Erythroblast (primary cell): ENCODE data around the gene ELMOD3.

Experiments
- DNase-seq, 2 experiments: peaks; one replicate each; lab custom pipeline; 2025; lab: John Stamatoyannopoulos, UW
- GATA1 ChIP-seq: IDR thresholded peaks from 2 replicates; pipeline ENCODE4 v1.6.1; 2011; ENCODE audit warnings: low read depth, mild to moderate bottlenecking, control low read depth, low read length, moderate library complexity
- POLR2A ChIP-seq: IDR thresholded peaks from 2 replicates; pipeline ENCODE4 v1.6.1; 2011; ENCODE audit warnings: mild to moderate bottlenecking, low read length

The ELMOD3 gene

DNA sequence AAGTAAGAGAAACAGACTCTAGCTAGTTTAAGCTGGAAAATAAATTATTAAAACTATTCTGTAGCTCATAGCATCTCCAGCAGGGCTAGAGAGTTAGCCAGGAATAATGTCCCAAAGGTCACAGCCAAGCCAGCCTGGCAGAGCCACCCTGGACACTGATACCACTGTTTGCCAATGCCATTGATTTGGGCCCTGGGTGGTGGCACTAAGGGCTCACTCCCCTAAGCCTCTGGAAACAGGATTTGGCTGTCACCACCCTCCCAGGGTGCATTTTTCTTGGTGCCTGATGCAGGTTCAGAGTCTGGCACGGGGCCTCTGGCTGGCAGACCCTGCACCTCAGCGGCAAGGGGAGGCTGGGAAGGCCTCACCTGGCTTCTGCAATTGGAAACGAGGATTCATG lies 71.0 kb downstream of the ELMOD3 start:
- TF ChIP-seq GATA1, result no peak
- TF ChIP-seq POLR2A, result no peak
- DNase-seq, result no peak

- no peak for TF ChIP-seq POLR2A
- TF ChIP-seq GATA1, result no peak
- DNase-seq, result no peak
These were observed 72.8 kb downstream of the ELMOD3 start for GRCh38 chr2:85427300-85427835.

DNA sequence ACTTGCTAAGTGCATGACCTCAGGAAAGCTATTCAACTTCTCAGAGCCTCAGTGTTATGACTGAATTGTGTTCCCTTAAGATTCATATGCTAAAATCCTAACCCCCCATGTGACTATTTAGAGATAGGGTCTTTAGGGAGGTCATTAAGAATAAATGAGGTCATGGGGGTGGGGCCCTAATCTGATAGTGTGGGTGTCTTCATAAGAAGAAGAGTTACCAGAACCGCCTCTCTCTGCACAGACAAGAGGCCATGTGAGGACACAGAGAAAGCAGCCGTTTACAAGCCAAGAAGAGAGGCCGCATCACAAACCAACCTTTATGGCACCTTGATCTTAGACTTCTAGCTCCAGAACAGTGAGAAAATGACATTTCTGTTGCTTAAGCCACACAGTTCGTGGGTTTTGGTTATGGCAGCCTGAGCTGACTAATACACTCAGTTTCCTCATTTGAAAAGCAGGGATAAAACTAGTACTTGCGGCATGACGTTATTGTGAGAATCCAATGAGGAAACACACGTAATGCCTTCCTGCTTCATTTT lies 73.8 kb downstream of the ELMOD3 start:
- TF ChIP-seq GATA1 (no peak), POLR2A (peak; percentile 56)
- DNase-seq, result peak; percentile 85 to 87

DNA sequence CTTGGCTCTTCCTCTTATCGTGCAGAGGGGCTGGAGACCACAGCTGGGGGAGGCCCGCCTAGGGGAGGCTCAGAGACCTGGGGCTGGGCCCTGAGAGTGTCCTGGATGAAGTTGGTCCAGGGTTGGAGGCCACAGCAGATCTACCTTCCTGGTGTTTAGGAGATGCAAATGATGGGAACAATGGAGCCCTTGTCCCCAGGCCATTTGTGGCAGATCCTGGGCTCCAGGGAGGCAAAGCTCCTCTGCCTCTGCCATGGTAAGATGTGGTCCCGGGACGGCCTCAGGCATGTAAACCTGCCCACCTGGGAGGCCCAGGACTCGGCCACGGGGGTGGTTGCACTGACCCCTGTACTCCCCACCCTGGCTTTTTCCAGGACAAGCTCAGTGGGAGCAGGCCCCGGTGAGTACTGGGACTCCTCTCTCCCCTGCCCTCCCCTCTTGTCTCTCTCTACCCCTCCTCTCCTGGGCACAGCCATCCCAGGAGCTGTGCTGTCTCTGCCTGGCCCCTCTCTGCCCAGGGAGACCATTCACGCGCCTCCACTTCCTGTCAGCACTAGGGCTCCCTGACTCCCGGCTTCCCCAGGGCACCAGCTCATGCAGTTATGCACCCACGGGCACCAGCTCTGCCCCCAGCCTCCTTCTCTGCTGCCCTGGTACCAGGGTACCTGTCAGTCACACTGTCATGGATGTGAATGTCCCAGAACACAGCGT lies 74.8 kb downstream of the ELMOD3 start:
- DNase-seq, result no peak
- TF ChIP-seq POLR2A (no peak), GATA1 (no peak)

- no peak for TF ChIP-seq POLR2A
- TF ChIP-seq GATA1, result no peak
These were observed 75.3 kb downstream of the ELMOD3 start for GRCh38 chr2:85429924-85430289.

DNA sequence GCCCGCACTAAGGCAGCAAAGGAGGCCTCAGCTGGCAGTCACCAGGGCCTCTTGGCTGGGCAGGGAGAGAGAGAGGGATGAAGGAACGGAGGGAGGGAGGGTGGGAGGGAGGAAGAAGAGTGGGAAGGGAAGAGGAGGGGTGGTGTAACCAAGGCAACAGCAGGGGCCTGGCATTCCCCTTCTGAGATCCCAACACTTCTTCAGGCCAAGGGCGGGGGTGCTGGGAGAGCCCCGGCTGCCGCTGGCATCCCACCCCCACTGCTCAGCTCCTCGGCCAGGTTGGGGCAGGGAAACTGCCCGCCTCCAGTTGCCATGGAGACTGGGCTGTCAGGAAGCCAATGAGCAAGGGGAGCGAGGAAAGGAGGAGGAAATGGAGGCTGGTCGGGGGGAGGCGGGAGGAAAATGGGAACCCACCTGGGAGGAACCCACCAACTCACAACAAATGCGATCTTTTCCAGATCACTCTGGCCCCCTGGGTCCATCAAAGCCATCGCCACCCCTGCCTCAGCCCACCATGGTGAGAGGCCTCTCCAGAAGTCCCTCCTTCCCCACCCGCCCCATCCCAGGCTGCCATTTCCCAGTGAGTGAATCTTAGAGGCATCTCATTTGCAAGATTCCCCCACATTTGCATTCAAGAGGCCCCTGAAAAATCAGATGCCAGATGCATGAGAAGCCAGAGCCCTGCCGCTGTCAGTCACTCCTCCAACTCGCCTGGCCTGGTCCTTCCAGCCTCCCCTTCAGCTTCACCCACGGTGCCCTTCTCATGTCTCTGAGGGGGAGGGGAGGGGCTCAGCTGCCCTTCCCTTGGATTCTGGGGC lies 76.4 kb downstream of the ELMOD3 start:
- DNase-seq, result no peak
- TF ChIP-seq GATA1, result no peak
- TF ChIP-seq POLR2A, result no peak

More at GRCh38 chr2:85429924-85430289, 75.3 kb downstream of the ELMOD3 start:
- peak; percentile 67 to 82 for DNase-seq

GRCh38 chr2:85431570-85432205 lies 77.1 kb downstream of the ELMOD3 start:
- DNase-seq, result no peak
- TF ChIP-seq GATA1 (no peak), POLR2A (no peak)

- peak; percentile 76 to 81 for DNase-seq
- TF ChIP-seq GATA1, result no peak
- TF ChIP-seq POLR2A, result no peak
These were observed 79.0 kb downstream of the ELMOD3 start for GRCh38 chr2:85433511-85434089.

- TF ChIP-seq GATA1 (no peak), POLR2A (no peak)
- no peak for DNase-seq
These were observed 80.1 kb downstream of the ELMOD3 start for GRCh38 chr2:85434696-85435095.

DNA sequence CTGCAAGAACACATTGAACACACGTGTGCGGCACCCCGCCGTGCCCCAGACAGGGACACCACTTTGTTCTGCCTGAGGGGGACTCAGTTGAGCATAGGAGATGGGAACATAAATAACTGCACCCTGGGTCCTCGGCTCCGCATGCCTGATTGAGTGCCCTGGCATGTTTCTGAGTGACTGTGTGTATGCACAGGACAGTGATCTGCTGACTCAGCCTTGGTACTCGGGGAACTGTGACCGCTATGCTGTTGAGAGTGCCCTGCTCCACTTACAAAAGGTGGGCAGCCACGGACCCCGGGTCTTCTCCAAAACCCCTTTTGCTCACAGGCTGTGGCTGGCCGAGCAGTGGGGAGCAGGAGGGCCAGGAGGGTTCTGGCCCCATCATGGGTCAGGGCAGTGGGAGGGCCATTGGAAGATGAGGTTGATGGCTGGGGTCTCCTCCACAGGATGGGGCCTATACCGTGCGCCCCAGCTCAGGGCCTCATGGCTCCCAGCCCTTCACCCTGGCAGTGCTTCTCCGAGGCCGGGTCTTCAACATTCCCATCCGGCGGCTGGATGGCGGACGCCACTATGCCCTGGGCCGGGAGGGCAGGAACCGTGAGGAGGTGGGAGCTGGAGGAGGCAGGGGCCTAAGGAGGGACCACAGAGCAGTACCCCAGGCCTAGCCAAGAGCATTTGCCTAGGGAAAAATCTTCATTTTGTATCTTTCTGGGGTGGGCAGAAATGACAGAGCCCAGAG lies 80.8 kb downstream of the ELMOD3 start:
- no peak for TF ChIP-seq POLR2A
- no peak for TF ChIP-seq GATA1
- DNase-seq, result no peak

GRCh38 chr2:85435981-85436835 lies 81.6 kb downstream of the ELMOD3 start:
- no peak for TF ChIP-seq POLR2A
- TF ChIP-seq GATA1, result no peak
- peak; percentile 15 to 28 for DNase-seq
